SK-N-SH (cell line): ENCODE measurements around the gene GFY. TPM values are rescaled to one million over a fixed set of nuclear protein-coding genes. Genes with fewer than 3 reads are reported as not detected.

ENCODE experiments used
- CTCF ChIA-PET: fragments of 300-600, 350-600 bp; formaldehyde crosslinking; extraction: SDS; loops from one replicate; lab custom pipeline; 2021; lab: Yijun Ruan, JAX
- POLR2A ChIA-PET: fragments of 350-600 bp; sonication (Branson Sonifier 250); formaldehyde crosslinking; extraction: SDS; loops from one replicate; lab custom pipeline; 2020; ENCODE audit warnings: antibody characterized with exemption, inconsistent platforms; lab: Yijun Ruan, JAX
- DNase-seq: peaks from one replicate; pipeline ENCODE4 v3.0.0; 2012
- H2AFZ ChIP-seq: fragments of 200-600 bp; sonication (generic); 2 replicates; pipeline ENCODE4 v1.8.1; 2016; ENCODE audit warnings: antibody characterized with exemption, mild to moderate bottlenecking, low read depth
- H3F3A ChIP-seq: fragments of 200-600 bp; sonication (generic); replicated peaks from 2 replicates; pipeline ENCODE3; 2016; ENCODE audit warnings: antibody characterized with exemption, mild to moderate bottlenecking; ENCODE audit not compliant: insufficient read depth
- H3K27ac ChIP-seq, 2 experiments: fragments of 200-500 bp in 1 of 2; fragments of 200-600 bp in 1 of 2; sonication (Bioruptor generic) in 1 of 2; sonication (generic), shearing (Covaris generic) in 1 of 2; 2 replicates each; pipeline versions ENCODE4 v1.5.1 to v1.6.1; 2014 to 2016; ENCODE audit warnings: low read depth in 2 of 2, inconsistent platforms in 1 of 2, low read length in 1 of 2, mild to moderate bottlenecking in 1 of 2, mixed read lengths in 1 of 2
- H3K27me3 ChIP-seq: fragments of 200-600 bp; sonication (generic), shearing (Covaris generic); 2 replicates; pipeline ENCODE4 v1.6.1; 2016; ENCODE audit warnings: mixed run types; ENCODE audit not compliant: insufficient read depth
- H3K36me3 ChIP-seq, 2 experiments: fragments of 200-500 bp in 1 of 2; fragments of 200-600 bp in 1 of 2; sonication (Bioruptor generic) in 1 of 2; sonication (generic) in 1 of 2; replicated peaks in 1 of 2; 2 replicates each; pipeline versions ENCODE3 to v1.5.1; 2014 to 2016; ENCODE audit warnings: low read length in 1 of 2, mild to moderate bottlenecking in 1 of 2; ENCODE audit not compliant: insufficient read depth in 2 of 2, control insufficient read depth in 1 of 2
- H3K4me1 ChIP-seq, 2 experiments: fragments of 200-500 bp in 1 of 2; fragments of 200-600 bp in 1 of 2; sonication (Bioruptor generic) in 1 of 2; sonication (generic), shearing (Covaris generic) in 1 of 2; 2 replicates each; pipeline versions ENCODE4 v1.5.1 to v1.6.1; 2014 to 2016; ENCODE audit warnings: low read depth in 1 of 2, low read length in 1 of 2, mixed run types in 1 of 2; ENCODE audit not compliant: insufficient read depth in 2 of 2, control insufficient read depth in 1 of 2
- H3K4me2 ChIP-seq: fragments of 200-600 bp; sonication (generic), shearing (Covaris generic); 2 replicates; pipeline ENCODE4 v1.6.1; 2017; ENCODE audit warnings: mixed run types
- H3K4me3 ChIP-seq, 2 experiments: fragments of 200-500 bp in 1 of 2; fragments of 200-600 bp in 1 of 2; sonication (Bioruptor generic) in 1 of 2; sonication (generic), shearing (Covaris generic) in 1 of 2; 2 replicates each; pipeline versions ENCODE4 v1.5.1 to v1.8.1; 2014 to 2016; ENCODE audit warnings: low read depth in 2 of 2, inconsistent platforms in 1 of 2, low read length in 1 of 2, mild to moderate bottlenecking in 1 of 2, mixed read lengths in 1 of 2, moderate library complexity in 1 of 2
- H3K79me2 ChIP-seq: fragments of 200-600 bp; sonication (generic); 2 replicates; pipeline ENCODE4 v1.8.1; 2017; ENCODE audit warnings: mild to moderate bottlenecking; ENCODE audit not compliant: insufficient read depth
- H3K9ac ChIP-seq: fragments of 200-600 bp; sonication (generic); 2 replicates; pipeline ENCODE4 v1.6.1; 2017; ENCODE audit warnings: mixed run types
- H3K9me2 ChIP-seq: fragments of 200-600 bp; sonication (generic); 2 replicates; pipeline ENCODE4 v1.6.1; 2017; ENCODE audit warnings: mixed run types
- H3K9me3 ChIP-seq: fragments of 200-600 bp; sonication (generic); 2 replicates; pipeline ENCODE4 v1.6.1; 2017; ENCODE audit warnings: mixed run types, mild to moderate bottlenecking, moderate library complexity
- H4K20me1 ChIP-seq: fragments of 200-600 bp; sonication (generic); 2 replicates; pipeline ENCODE4 v1.6.1; 2017; ENCODE audit warnings: mild to moderate bottlenecking, mixed run types; ENCODE audit not compliant: insufficient read depth
- CHD2 ChIP-seq: fragments of 150-350 bp; IDR thresholded peaks from 2 replicates; pipeline ENCODE4 v1.6.1; 2018; ENCODE audit warnings: low read length; ENCODE audit not compliant: partially characterized antibody
- CTCF ChIP-seq: fragments of 200-600 bp; sonication (generic); IDR thresholded peaks from 2 replicates; pipeline ENCODE4 v1.6.1; 2017; ENCODE audit warnings: antibody characterized with exemption, mild to moderate bottlenecking, moderate library complexity
- FOSL2 ChIP-seq: IDR thresholded peaks from 2 replicates; pipeline ENCODE4 v1.4.0; 2012; ENCODE audit warnings: low read depth, mild to moderate bottlenecking, moderate library complexity, borderline replicate concordance
- FOXJ3 ChIP-seq: sonication (generic); formaldehyde crosslinking; IDR thresholded peaks from 2 replicates; pipeline ENCODE4 v1.5.1; 2020; ENCODE audit warnings: mild to moderate bottlenecking, missing genetic modification reagents
- FOXM1 ChIP-seq: IDR thresholded peaks from 2 replicates; pipeline ENCODE4 v1.4.0; 2012; ENCODE audit warnings: low read depth, mild to moderate bottlenecking
- GABPA ChIP-seq: IDR thresholded peaks from 2 replicates; pipeline ENCODE4 v1.4.0; 2012; ENCODE audit warnings: low read depth, mild to moderate bottlenecking
- GATA2 ChIP-seq: sonication (generic); formaldehyde crosslinking; IDR thresholded peaks from 2 replicates; pipeline ENCODE4 v1.5.0; 2020; ENCODE audit warnings: mild to moderate bottlenecking, missing genetic modification reagents
- JUND ChIP-seq: IDR thresholded peaks from 2 replicates; pipeline ENCODE4 v1.4.0; 2012
- POLR2AphosphoS5 ChIP-seq: IDR thresholded peaks from 2 replicates; pipeline ENCODE4 v1.6.1; 2012; ENCODE audit warnings: low read depth, low read length
- RAD21 ChIP-seq: IDR thresholded peaks from 2 replicates; pipeline ENCODE4 v1.6.1; 2012; ENCODE audit warnings: mild to moderate bottlenecking, low read length
- REST ChIP-seq: IDR thresholded peaks from 2 replicates; pipeline ENCODE4 v1.6.1; 2012; ENCODE audit warnings: mild to moderate bottlenecking, low read depth, low read length, moderate library complexity
- RFX5 ChIP-seq: IDR thresholded peaks from 2 replicates; pipeline ENCODE4 v1.6.1; 2012; ENCODE audit warnings: mild to moderate bottlenecking, improper control_type of control experiment, low read length
- SMC3 ChIP-seq: IDR thresholded peaks from 2 replicates; pipeline ENCODE4 v1.6.1; 2012; ENCODE audit warnings: low read depth, low read length, improper control_type of control experiment
- TEAD4 ChIP-seq: IDR thresholded peaks from 2 replicates; pipeline ENCODE4 v1.4.0; 2012; ENCODE audit warnings: mild to moderate bottlenecking, borderline replicate concordance; ENCODE audit not compliant: insufficient read depth
- YY1 ChIP-seq: IDR thresholded peaks from 2 replicates; pipeline ENCODE4 v1.4.0; 2012; ENCODE audit warnings: low read depth, mild to moderate bottlenecking
- WGBS: methylation state at CpG from one replicate; pipeline ENCODE4 v1.1.6; 2017; ENCODE audit warnings: low lambda C conversion rate; 5-methylcytosine and 5-hydroxymethylcytosine counted together
- polyA plus RNA-seq, 3 experiments: library from polyadenylated mRNA; depleted of rRNA; stranded (reverse); fragments of >200 nt; gene quantifications; 2 replicates each; pipeline ENCODE4 v1.2.3, GENCODE V29; 2012
- TF ChIP-seq, protein P1 (sequence below): IDR thresholded peaks from 2 replicates; pipeline ENCODE4 v1.4.0; 2012; ENCODE audit warnings: low read depth, borderline replicate concordance
- TF ChIP-seq, protein P2 (sequence below): IDR thresholded peaks from 2 replicates; pipeline ENCODE4 v1.4.0; 2012; ENCODE audit warnings: low read depth, borderline replicate concordance

Gene GFY
- polyA plus RNA-seq, 1 of the 3 experiments (the other 2 are of a cell fraction) = not detected

DNA sequence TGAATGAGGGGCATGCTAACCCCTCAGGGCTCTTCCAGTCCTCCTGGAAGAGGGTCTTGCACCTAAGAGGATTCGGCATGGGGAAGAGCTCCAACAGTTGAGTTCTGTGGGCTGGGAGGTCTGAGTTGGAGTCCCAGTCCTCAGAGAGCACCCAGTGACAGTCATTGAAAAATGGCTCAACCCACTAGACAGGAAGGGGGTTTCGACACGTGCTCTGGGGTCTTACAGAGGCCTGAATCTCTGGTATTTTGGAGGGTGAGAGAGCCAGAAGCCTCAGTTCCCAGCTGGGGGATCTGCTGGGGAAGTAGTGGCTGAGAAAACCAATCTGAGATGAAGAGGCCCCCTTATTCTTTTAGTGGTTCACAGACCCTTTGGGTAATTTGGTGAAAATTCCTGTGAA is 10.9 kb upstream of the GFY start (continued):
- TF ChIP-seq CTCF = no peak
- TF ChIP-seq, all 33 proteins: peak for 0

DNA sequence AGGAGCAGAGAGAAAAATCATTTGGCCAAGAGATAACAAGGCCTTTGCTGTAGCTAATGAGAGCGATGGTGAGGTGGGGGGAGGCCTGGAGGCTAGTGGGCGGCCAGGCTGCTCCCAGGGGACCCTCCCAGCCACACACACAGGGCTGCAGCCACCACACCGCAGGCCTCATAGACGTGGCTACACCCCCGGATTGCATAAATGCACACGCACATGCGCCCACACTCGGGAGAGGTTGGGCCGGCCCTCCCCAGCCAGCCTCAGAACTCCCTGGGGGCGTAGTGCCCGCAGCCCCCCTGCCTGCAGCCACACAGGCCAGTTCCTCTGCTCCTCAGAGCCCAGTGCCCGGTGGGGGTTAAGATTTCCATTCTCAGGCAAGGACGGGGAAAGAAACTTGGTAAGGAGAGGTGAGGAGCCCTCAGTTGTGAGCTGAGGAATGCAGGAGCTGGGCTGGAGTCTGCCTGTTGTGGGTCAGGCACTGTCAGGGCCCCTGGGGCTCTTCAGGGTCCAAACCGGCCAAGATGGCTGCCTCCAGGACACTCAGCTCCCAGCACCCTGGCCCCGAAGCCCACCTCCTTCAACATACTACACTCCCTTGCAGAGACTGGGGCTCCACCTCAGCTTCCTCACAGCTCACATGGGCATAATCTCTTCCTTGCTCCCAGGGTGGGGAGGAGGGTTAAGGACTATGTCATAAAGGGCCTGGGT is 9.9 kb upstream of the GFY start:
- TF ChIP-seq, protein P1, sequence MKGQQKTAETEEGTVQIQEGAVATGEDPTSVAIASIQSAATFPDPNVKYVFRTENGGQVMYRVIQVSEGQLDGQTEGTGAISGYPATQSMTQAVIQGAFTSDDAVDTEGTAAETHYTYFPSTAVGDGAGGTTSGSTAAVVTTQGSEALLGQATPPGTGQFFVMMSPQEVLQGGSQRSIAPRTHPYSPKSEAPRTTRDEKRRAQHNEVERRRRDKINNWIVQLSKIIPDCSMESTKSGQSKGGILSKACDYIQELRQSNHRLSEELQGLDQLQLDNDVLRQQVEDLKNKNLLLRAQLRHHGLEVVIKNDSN = no peak
- TF ChIP-seq POLR2AphosphoS5 = no peak
- no peak for TF ChIP-seq YY1
- no peak for TF ChIP-seq SMC3
- TF ChIP-seq FOXJ3 (CRISPR knock-in tag) = no peak
- no peak for TF ChIP-seq REST
- no peak for TF ChIP-seq RFX5
- TF ChIP-seq, protein P2, sequence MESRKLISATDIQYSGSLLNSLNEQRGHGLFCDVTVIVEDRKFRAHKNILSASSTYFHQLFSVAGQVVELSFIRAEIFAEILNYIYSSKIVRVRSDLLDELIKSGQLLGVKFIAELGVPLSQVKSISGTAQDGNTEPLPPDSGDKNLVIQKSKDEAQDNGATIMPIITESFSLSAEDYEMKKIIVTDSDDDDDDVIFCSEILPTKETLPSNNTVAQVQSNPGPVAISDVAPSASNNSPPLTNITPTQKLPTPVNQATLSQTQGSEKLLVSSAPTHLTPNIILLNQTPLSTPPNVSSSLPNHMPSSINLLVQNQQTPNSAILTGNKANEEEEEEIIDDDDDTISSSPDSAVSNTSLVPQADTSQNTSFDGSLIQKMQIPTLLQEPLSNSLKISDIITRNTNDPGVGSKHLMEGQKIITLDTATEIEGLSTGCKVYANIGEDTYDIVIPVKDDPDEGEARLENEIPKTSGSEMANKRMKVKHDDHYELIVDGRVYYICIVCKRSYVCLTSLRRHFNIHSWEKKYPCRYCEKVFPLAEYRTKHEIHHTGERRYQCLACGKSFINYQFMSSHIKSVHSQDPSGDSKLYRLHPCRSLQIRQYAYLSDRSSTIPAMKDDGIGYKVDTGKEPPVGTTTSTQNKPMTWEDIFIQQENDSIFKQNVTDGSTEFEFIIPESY = no peak
- TF ChIP-seq FOSL2 = no peak
- TF ChIP-seq CHD2 = no peak
- no peak for TF ChIP-seq TEAD4
- no peak for TF ChIP-seq RAD21
- TF ChIP-seq JUND = no peak
- TF ChIP-seq FOXM1 = no peak
- no peak for TF ChIP-seq GATA2 (CRISPR knock-in tag)
- TF ChIP-seq GABPA = no peak
- Histone ChIP-seq H3K4me2 (no peak overlapping the region), H3K9ac (no peak overlapping the region), H3K27ac (no peak overlapping the region), H3K9me3 (no peaks in the 10 kb centered on the region), H3F3A (no peaks in the 10 kb centered on the region), H3K27me3 (peaks cover 39% of the 10 kb centered on the region), H4K20me1 (no peaks in the 10 kb centered on the region), H3K9me2 (no peaks in the 10 kb centered on the region), H3K79me2 (no peaks in the 10 kb centered on the region), H3K4me3 (no peak overlapping the region), H3K36me3 (no peaks in the 10 kb centered on the region), H2AFZ (no peak overlapping the region), H3K4me1 (peaks cover 0 to 12% of the 10 kb centered on the region in 2 experiments; a peak in 1 of 4 replicates)
- ChIA-PET CTCF (interaction anchor here (0.7 to 17.5 kb wide), 2 partner anchors 23 to 29 kb away, joined by 3 to 108 read pairs; no protein-coding TSS in a partner anchor), POLR2A (no interaction called here)
- no peak for DNase-seq
- 43% methylated on average over 13 of the region's 15 CpGs for whole genome bisulfite sequencing
